Gastroesophageal sphincter (tissue), 3 donors: ENCODE data around the gene MAML3.

Source experiments
- CTCF ChIP-seq, 4 experiments: fragments of 200-600 bp in 2 of 4; fragments of 450-650 bp in 2 of 4; sonication (generic) in 1 of 4; IDR thresholded peaks; one replicate each; pipeline ENCODE4 v1.5.1; 2017 to 2019; ENCODE audit warnings: antibody characterized with exemption in 4 of 4, mild to moderate bottlenecking in 2 of 4, moderate library complexity in 2 of 4
- EP300 ChIP-seq: sonication (generic); formaldehyde crosslinking; IDR thresholded peaks from one replicate; pipeline ENCODE4 v1.6.1; 2017; ENCODE audit warnings: antibody characterized with exemption, mild to moderate bottlenecking
- POLR2A ChIP-seq, 2 donors: fragments of 450-650 bp; IDR thresholded peaks; one replicate each; pipeline ENCODE4 v1.6.1; 2017; ENCODE audit warnings: antibody characterized with exemption in 2 of 2, mild to moderate bottlenecking in 2 of 2, moderate library complexity in 1 of 2
- POLR2AphosphoS5 ChIP-seq: sonication (generic); formaldehyde crosslinking; IDR thresholded peaks from one replicate; pipeline ENCODE4 v1.6.1; 2017; ENCODE audit warnings: antibody characterized with exemption

GRCh38 chr4:140126261-140126660 is 27.7 kb downstream of the MAML3 start:
- TF ChIP-seq EP300 (no peak), CTCF (IDR thresholded peaks at IDR 0.05) (no peak), POLR2AphosphoS5 (no peak), POLR2A (IDR thresholded peaks at IDR 0.05) (no peak)
